ENCODE data around the gene NFIX. TPM values are rescaled to one million over a fixed set of nuclear protein-coding genes. Genes with fewer than 3 reads are reported as not detected.

The NFIX gene
- total and polyA plus RNA-seq, 2 experiments from 2014 or later, result 0.06 to 0.14 TPM

DNA sequence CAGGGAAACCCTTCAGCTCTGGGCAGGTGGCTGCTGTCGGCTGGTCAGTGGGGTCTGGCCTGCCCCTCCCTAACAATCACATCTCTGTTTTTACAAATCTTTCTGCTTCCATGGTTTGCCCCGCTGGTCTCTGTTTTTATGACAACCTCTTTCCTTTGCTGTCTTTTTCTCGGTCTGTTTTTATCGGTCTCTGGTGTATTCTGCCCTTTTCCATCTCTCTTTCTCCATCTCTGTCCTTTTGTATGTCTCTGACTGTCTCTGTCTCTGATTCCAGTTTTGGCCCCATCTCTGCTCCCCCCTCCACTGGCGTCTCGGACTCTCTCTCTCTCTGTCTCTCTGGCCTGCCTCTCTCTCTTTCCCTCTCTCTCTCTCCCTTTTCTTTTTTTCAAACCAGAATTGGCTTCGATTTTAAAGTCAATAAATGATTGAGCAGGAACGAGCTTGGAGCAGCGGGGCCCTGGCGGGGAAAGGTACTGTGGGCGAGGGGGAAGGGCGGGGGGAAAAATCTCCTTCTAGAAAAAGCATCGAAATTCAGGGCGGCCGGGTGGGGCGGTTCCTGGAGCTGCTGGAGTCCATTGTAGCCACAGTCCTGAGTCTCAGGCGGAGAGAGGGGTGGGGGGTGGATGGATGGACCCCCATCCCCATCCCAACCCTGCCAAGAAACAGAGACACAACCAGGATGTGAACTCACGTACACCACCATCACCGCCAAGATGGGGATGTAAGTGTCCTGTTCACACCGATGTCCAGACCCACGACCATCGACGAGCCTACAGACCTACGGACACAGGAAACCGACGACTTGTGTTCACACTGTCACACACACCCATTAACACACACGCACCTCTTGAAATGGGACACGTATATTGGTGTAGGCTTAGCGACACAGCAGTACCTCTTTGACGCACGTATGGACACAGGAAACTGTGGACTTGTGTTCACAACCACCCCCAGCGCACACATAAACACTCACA, 3.0 kb downstream of the NFIX start:
- Mint-ChIP-seq H3K36me3 (ENCODE audit: low read depth) (peaks cover 4% of the 10 kb centered on the region; the same call in 2 of the 3 replicates), H3K27ac (no peak overlapping the region), H3K4me3 (no peak overlapping the region; the same call in 2 of the 3 replicates), H3K27me3 (ENCODE audit: insufficient read depth, low read depth, poor library complexity) (peaks cover 76% of the 10 kb centered on the region), H3K4me1 (peaks cover 5% of the 10 kb centered on the region), H3K9me3 (peaks cover 5% of the 10 kb centered on the region; the same call in 1 of the 3 replicates)
- Histone ChIP-seq H3K4me2 (no peak overlapping the region), H3K36me3 (ENCODE audit: insufficient read depth) (no peaks in the 10 kb centered on the region), H3K79me2 (replicated peaks; ENCODE audit: insufficient read depth) (no peaks in the 10 kb centered on the region), H3K27me3 (ENCODE audit: insufficient read depth) (peaks cover 81% of the 10 kb centered on the region), H3K27ac (ENCODE audit: low read depth) (no peak overlapping the region), H4K20me1 (replicated peaks; ENCODE audit: insufficient read depth) (no peaks in the 10 kb centered on the region; the same call in 1 of the 2 replicates), H2AFZ (no peak overlapping the region), H3K4me3 (no peak overlapping the region), H3F3A (replicated peaks; ENCODE audit: low read depth) (peaks cover 8% of the 10 kb centered on the region; the same call in 1 of the 2 replicates), H3K4me1 (ENCODE audit: insufficient read depth) (no peaks in the 10 kb centered on the region), H3K9me2 (ENCODE audit: insufficient read depth) (no peaks in the 10 kb centered on the region)
- ATAC-seq, result no peak
- TF ChIP-seq CREB1 (CRISPR knock-in tag; IDR thresholded peaks at IDR 0.05; ENCODE audit: low read depth) (no peak), EZH2 (IDR thresholded peaks at IDR 0.05; ENCODE audit: low read depth, unreplicated experiment) (peak; percentile 52)
- DNase-seq (ENCODE audit: low spot score), result no peak

DNA sequence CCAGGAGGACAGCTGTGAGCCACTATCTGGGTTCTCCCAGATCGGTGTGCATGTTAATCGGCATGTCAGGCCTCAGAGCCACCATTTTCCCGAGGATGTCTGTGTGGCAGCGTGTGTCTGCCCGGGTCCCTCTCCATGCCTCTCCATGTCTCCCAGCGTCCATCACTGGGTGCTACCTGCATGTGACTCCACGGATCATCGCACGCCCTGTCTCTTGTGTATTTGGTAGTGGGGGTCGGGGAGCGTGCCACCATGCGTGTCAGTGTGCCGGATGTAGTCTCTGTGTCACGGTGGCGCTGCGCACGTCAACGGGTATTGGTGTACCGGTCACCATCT, 5.9 kb downstream of the NFIX start:
- Histone ChIP-seq H3K27me3 (ENCODE audit: insufficient read depth) (peaks cover 86% of the 10 kb centered on the region), H4K20me1 (replicated peaks; ENCODE audit: insufficient read depth) (no peaks in the 10 kb centered on the region; the same call in 1 of the 2 replicates), H3F3A (replicated peaks; ENCODE audit: low read depth) (peaks cover 4% of the 10 kb centered on the region; the same call in 1 of the 2 replicates), H3K4me2 (no peak overlapping the region), H3K9me2 (ENCODE audit: insufficient read depth) (no peaks in the 10 kb centered on the region), H2AFZ (no peak overlapping the region), H3K4me1 (ENCODE audit: insufficient read depth) (no peaks in the 10 kb centered on the region), H3K4me3 (no peak overlapping the region), H3K36me3 (ENCODE audit: insufficient read depth) (no peaks in the 10 kb centered on the region), H3K79me2 (replicated peaks; ENCODE audit: insufficient read depth) (no peaks in the 10 kb centered on the region), H3K27ac (ENCODE audit: low read depth) (no peak overlapping the region)
- DNase-seq (ENCODE audit: low spot score), result no peak
- Mint-ChIP-seq H3K27me3 (ENCODE audit: insufficient read depth, low read depth, poor library complexity) (peaks cover 74% of the 10 kb centered on the region), H3K4me3 (no peak overlapping the region), H3K36me3 (ENCODE audit: low read depth) (no peaks in the 10 kb centered on the region; the same call in 2 of the 3 replicates), H3K4me1 (no peaks in the 10 kb centered on the region; the same call in 2 of the 3 replicates), H3K9me3 (no peaks in the 10 kb centered on the region), H3K27ac (no peak overlapping the region)
- ATAC-seq, result no peak
- TF ChIP-seq ZNF114 (CRISPR knock-in tag; IDR thresholded peaks at IDR 0.05), result no peak
- TF ChIP-seq, protein P1, sequence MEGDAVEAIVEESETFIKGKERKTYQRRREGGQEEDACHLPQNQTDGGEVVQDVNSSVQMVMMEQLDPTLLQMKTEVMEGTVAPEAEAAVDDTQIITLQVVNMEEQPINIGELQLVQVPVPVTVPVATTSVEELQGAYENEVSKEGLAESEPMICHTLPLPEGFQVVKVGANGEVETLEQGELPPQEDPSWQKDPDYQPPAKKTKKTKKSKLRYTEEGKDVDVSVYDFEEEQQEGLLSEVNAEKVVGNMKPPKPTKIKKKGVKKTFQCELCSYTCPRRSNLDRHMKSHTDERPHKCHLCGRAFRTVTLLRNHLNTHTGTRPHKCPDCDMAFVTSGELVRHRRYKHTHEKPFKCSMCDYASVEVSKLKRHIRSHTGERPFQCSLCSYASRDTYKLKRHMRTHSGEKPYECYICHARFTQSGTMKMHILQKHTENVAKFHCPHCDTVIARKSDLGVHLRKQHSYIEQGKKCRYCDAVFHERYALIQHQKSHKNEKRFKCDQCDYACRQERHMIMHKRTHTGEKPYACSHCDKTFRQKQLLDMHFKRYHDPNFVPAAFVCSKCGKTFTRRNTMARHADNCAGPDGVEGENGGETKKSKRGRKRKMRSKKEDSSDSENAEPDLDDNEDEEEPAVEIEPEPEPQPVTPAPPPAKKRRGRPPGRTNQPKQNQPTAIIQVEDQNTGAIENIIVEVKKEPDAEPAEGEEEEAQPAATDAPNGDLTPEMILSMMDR (conservative IDR thresholded peaks at IDR 0.05; ENCODE audit: low read depth in 2 of 2), result no peak
- TF ChIP-seq CREB1 (CRISPR knock-in tag; IDR thresholded peaks at IDR 0.05; ENCODE audit: low read depth), result no peak
- TF ChIP-seq, protein P2, sequence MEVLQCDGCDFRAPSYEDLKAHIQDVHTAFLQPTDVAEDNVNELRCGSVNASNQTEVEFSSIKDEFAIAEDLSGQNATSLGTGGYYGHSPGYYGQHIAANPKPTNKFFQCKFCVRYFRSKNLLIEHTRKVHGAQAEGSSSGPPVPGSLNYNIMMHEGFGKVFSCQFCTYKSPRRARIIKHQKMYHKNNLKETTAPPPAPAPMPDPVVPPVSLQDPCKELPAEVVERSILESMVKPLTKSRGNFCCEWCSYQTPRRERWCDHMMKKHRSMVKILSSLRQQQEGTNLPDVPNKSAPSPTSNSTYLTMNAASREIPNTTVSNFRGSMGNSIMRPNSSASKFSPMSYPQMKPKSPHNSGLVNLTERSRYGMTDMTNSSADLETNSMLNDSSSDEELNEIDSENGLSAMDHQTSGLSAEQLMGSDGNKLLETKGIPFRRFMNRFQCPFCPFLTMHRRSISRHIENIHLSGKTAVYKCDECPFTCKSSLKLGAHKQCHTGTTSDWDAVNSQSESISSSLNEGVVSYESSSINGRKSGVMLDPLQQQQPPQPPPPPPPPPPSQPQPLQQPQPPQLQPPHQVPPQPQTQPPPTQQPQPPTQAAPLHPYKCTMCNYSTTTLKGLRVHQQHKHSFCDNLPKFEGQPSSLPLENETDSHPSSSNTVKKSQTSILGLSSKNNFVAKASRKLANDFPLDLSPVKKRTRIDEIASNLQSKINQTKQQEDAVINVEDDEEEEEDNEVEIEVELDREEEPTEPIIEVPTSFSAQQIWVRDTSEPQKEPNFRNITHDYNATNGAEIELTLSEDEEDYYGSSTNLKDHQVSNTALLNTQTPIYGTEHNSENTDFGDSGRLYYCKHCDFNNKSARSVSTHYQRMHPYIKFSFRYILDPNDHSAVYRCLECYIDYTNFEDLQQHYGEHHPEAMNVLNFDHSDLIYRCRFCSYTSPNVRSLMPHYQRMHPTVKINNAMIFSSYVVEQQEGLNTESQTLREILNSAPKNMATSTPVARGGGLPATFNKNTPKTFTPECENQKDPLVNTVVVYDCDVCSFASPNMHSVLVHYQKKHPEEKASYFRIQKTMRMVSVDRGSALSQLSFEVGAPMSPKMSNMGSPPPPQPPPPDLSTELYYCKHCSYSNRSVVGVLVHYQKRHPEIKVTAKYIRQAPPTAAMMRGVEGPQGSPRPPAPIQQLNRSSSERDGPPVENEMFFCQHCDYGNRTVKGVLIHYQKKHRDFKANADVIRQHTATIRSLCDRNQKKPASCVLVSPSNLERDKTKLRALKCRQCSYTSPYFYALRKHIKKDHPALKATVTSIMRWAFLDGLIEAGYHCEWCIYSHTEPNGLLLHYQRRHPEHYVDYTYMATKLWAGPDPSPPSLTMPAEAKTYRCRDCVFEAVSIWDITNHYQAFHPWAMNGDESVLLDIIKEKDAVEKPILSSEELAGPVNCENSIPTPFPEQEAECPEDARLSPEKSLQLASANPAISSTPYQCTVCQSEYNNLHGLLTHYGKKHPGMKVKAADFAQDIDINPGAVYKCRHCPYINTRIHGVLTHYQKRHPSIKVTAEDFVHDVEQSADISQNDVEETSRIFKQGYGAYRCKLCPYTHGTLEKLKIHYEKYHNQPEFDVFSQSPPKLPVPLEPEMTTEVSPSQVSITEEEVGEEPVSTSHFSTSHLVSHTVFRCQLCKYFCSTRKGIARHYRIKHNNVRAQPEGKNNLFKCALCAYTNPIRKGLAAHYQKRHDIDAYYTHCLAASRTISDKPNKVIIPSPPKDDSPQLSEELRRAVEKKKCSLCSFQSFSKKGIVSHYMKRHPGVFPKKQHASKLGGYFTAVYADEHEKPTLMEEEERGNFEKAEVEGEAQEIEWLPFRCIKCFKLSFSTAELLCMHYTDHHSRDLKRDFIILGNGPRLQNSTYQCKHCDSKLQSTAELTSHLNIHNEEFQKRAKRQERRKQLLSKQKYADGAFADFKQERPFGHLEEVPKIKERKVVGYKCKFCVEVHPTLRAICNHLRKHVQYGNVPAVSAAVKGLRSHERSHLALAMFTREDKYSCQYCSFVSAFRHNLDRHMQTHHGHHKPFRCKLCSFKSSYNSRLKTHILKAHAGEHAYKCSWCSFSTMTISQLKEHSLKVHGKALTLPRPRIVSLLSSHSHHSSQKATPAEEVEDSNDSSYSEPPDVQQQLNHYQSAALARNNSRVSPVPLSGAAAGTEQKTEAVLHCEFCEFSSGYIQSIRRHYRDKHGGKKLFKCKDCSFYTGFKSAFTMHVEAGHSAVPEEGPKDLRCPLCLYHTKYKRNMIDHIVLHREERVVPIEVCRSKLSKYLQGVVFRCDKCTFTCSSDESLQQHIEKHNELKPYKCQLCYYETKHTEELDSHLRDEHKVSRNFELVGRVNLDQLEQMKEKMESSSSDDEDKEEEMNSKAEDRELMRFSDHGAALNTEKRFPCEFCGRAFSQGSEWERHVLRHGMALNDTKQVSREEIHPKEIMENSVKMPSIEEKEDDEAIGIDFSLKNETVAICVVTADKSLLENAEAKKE (CRISPR knock-in tag; IDR thresholded peaks at IDR 0.05), result no peak
- TF ChIP-seq REST (IDR thresholded peaks at IDR 0.05; ENCODE audit: unreplicated experiment), result no peak

All from GM23338 (cell line).